ENCODE results near the gene HNRNPR.

DNA sequence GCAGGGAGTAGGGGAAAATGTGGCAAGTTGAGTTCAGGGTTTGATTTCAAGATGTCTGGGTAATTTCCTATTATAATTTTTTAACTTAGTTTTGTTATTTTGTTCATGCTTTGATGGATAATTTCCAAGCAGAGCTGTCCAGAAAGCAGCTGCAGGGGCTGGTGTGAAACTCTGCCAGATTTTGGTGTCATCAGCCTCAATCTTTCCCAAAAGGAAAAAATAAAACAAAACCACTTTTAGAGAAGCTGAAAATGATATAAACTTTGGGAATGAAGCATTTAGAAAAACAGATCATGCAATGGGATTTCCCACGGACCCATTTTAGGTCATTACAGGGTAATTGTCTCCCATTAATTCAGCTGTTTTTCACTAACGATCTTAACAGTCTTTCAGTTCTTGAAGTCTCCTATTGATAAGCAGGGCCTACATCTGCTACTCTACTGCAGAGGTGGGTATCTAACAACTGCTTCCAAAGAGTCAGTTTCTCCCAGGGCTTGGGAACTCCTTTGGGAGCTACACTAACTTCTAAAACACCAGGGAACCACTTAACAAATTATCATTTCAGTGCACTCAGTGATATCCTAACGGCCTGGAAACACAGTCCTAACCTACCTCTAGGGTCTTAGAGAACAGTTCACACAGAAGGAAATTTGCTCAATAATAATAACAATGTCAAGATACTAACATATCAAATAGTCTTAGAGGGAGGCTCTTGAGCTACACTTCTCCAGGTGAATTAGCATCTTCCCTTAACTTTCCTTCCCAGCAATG lies 13.2 kb upstream of the HNRNPR start:
- TF ChIP-seq SUZ12 (IDR thresholded peaks at IDR 0.05) (no peak), HDGF (IDR thresholded peaks at IDR 0.05; ENCODE audit: borderline replicate concordance) (no peak), FOXK2 (IDR thresholded peaks at IDR 0.05) (no peak), ZNF384 (IDR thresholded peaks at IDR 0.05) (no peak), CTBP1 (IDR thresholded peaks at IDR 0.05; ENCODE audit: borderline replicate concordance) (no peak), FOXA1 (IDR thresholded peaks at IDR 0.05) (no peak), TARDBP (IDR thresholded peaks at IDR 0.05) (no peak), BHLHE40 (IDR thresholded peaks at IDR 0.05; ENCODE audit: borderline replicate concordance) (no peak)

All from HEK293T (cell line).